ENCODE data around the gene PDZD2. TPM values are rescaled to one million over a fixed set of nuclear protein-coding genes. Genes with fewer than 3 reads are reported as not detected.
"Not testable (repeated sequence)": the region's sequence is repeated elsewhere in the genome, so short reads cannot be mapped to it uniquely, and the experiment has no call there.

Gene PDZD2
- total RNA-seq, 1 donor from 2014 or later, result 2.6 TPM

- no peak overlapping the region for H3K27ac ChIP-seq (ENCODE audit: low read depth, low read length)
- no peaks in the 10 kb centered on the region for H3K9me3 ChIP-seq (ENCODE audit: control insufficient read depth in 3 of 3, low read length in 3 of 3)
- H3K27me3 ChIP-seq (ENCODE audit: control insufficient read depth in 3 of 3, insufficient read depth in 3 of 3, low read length in 3 of 3), result no peaks in the 10 kb centered on the region
- peaks cover 5 to 13% (median 7%) of the 10 kb centered on the region in 3 donors for H3K4me1 ChIP-seq (ENCODE audit: control insufficient read depth in 3 of 3, insufficient read depth in 3 of 3, low read length in 3 of 3)
- no peaks in the 10 kb centered on the region for H3K36me3 ChIP-seq (ENCODE audit: control insufficient read depth in 3 of 3, insufficient read depth in 3 of 3, low read length in 3 of 3)
- H3K9ac ChIP-seq (ENCODE audit: low read depth in 1 of 3, low read length in 3 of 3), result no peak overlapping the region
- no peak overlapping the region for H3K4me3 ChIP-seq (ENCODE audit: low read length in 3 of 3)
Observed at GRCh38 chr5:32013658-32014057, 374.7 kb downstream of the PDZD2 start.

- no peaks in the 10 kb centered on the region for H3K27me3 ChIP-seq (ENCODE audit: control insufficient read depth in 3 of 3, insufficient read depth in 3 of 3, low read length in 3 of 3)
Observed at GRCh38 chr5:32014096-32014745, 375.3 kb downstream of the PDZD2 start.

DNA sequence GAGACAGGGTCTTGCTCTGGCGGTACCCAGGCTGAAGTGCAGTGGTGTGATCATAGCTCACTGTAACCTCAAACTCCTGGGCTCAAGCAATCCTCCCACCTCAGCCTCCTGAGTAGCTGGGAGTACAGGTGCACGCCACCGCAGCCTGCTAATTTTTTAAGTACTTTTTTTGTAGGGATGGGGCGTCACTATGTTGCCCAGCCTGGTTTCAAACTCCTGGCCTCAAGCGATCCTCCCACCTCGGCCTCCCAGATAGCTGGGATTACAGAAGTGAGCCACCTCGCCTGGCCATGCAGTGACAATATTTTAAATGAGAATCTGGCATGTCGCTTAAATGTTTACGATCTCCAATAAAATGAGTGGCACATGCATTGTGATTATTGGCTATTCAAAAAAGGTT is 376.3 kb downstream of the PDZD2 start:
- not testable (repeated sequence) for H3K27me3 ChIP-seq (ENCODE audit: control insufficient read depth in 3 of 3, insufficient read depth in 3 of 3, low read length in 3 of 3); H3K4me3 ChIP-seq (ENCODE audit: low read length in 3 of 3); H3K27ac ChIP-seq (ENCODE audit: low read depth, low read length); H3K9ac ChIP-seq (ENCODE audit: low read depth in 1 of 3, low read length in 3 of 3); H3K36me3 ChIP-seq (ENCODE audit: control insufficient read depth in 3 of 3, insufficient read depth in 3 of 3, low read length in 3 of 3); H3K9me3 ChIP-seq (ENCODE audit: control insufficient read depth in 3 of 3, low read length in 3 of 3)
- H3K4me1 ChIP-seq (ENCODE audit: control insufficient read depth in 3 of 3, insufficient read depth in 3 of 3, low read length in 3 of 3), result peaks cover 5 to 15% (median 7%) of the 10 kb centered on the region in 3 donors

More at GRCh38 chr5:32014096-32014745, 375.3 kb downstream of the PDZD2 start:
- H3K27ac ChIP-seq (ENCODE audit: low read depth, low read length), result no peak overlapping the region
- H3K9me3 ChIP-seq (ENCODE audit: control insufficient read depth in 3 of 3, low read length in 3 of 3), result no peaks in the 10 kb centered on the region
- peaks cover 5 to 15% (median 7%) of the 10 kb centered on the region in 3 donors for H3K4me1 ChIP-seq (ENCODE audit: control insufficient read depth in 3 of 3, insufficient read depth in 3 of 3, low read length in 3 of 3)
- no peaks in the 10 kb centered on the region for H3K36me3 ChIP-seq (ENCODE audit: control insufficient read depth in 3 of 3, insufficient read depth in 3 of 3, low read length in 3 of 3)
- H3K4me3 ChIP-seq (ENCODE audit: low read length in 3 of 3), result no peak overlapping the region
- H3K9ac ChIP-seq (ENCODE audit: low read depth in 1 of 3, low read length in 3 of 3), result no peak overlapping the region

DNA sequence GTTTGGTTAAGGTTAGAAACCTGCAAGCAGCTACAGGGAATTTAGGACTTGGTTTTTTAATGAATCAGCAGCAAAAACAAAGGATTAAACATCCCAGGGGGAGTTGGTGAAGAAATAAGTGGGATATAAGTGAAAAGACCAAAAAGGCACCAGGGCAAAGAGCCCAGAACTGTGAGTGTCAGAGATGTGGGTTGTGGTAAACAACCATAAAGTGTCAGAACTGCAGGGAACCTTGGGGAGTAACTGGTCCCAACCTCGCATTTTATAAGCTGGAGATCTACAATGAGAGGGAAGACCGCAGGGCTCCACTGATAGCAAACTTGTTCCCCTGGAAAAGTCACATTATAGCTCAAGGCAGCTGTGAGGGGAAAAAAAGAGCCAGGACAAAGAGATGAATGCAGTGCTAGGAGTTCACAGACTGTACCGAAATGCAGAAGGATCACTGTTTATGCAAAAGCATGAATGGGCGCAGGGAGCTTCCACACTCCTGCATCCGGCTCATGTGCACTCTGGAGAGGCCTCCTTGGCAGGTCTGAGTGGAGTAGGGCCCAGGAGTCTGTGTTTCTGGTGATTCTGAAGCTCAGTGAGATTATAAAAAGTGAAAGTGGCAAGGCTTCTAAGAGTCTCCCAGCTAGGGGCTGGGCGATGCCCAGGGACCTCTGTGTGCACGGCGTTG is 378.9 kb downstream of the PDZD2 start:
- Histone ChIP-seq H3K4me1 (ENCODE audit: control insufficient read depth in 3 of 3, insufficient read depth in 3 of 3, low read length in 3 of 3) (peaks cover 7 to 15% (median 7%) of the 10 kb centered on the region in 3 donors), H3K4me3 (ENCODE audit: low read length in 3 of 3) (peak overlapping the region in 1 of 3 donors; percentile 22), H3K9me3 (ENCODE audit: control insufficient read depth in 3 of 3, low read length in 3 of 3) (no peaks in the 10 kb centered on the region), H3K9ac (ENCODE audit: low read depth in 1 of 3, low read length in 3 of 3) (peak overlapping the region in 1 of 3 donors; percentile 40), H3K36me3 (ENCODE audit: control insufficient read depth in 3 of 3, insufficient read depth in 3 of 3, low read length in 3 of 3) (no peaks in the 10 kb centered on the region), H3K27me3 (ENCODE audit: control insufficient read depth in 3 of 3, insufficient read depth in 3 of 3, low read length in 3 of 3) (peaks cover 0 to 3% (median 0%) of the 10 kb centered on the region in 3 donors), H3K27ac (ENCODE audit: low read depth, low read length) (no peak overlapping the region)

DNA sequence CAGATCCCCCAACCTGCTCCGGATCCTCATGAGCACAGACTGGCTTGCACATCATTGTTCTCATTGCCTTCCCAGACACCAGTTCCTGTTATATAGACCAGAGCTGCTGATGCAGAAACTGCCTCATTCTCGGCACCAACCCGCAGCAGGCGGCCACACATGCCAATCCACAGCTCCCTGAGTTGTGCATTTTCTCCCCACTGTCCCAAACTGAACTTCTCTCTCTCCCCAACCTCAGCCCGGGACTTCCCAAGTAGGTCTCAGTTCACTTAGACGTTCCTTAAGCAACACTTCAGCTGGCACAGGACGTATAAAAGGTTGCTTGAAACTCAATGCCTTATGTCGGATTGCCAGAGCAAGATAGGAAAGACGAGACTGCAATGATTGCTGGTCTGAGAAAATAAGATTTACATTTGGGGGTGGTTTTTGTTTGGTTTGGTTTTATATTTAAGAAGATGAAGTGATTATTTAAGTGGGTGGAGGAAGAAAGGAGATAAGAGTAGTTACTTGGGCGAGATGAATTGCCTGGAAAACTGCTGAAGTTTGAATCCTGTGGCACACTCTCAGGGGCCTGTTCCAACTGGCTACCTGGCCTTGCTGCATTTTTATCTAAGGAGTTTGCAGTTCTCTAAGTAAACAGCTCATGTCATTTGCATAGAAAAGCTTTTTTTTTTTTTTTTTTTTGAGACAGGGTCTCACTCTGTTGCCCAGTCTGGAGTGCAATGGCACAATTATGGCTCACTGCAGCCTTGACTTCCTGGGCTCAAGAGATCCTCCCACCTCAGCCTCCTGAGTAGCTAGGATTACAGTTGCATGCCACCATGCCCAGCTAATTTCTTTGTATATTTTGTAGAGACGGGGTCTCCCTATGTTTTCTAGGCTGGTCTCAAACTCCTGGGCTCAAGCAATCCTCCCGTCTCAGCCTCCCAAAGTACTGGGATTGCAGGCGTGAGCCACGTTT is 379.8 kb downstream of the PDZD2 start:
- Histone ChIP-seq H3K9ac (ENCODE audit: low read depth in 1 of 3, low read length in 3 of 3) (no peak overlapping the region), H3K4me1 (ENCODE audit: control insufficient read depth in 3 of 3, insufficient read depth in 3 of 3, low read length in 3 of 3) (peaks cover 7 to 15% (median 7%) of the 10 kb centered on the region in 3 donors), H3K4me3 (ENCODE audit: low read length in 3 of 3) (peak overlapping the region in 2 of 3 donors; percentile 22 to 27), H3K36me3 (ENCODE audit: control insufficient read depth in 3 of 3, insufficient read depth in 3 of 3, low read length in 3 of 3) (no peaks in the 10 kb centered on the region), H3K27ac (ENCODE audit: low read depth, low read length) (no peak overlapping the region), H3K9me3 (ENCODE audit: control insufficient read depth in 3 of 3, low read length in 3 of 3) (no peaks in the 10 kb centered on the region), H3K27me3 (ENCODE audit: control insufficient read depth in 3 of 3, insufficient read depth in 3 of 3, low read length in 3 of 3) (peaks cover 0 to 3% (median 0%) of the 10 kb centered on the region in 3 donors)

GRCh38 chr5:32020271-32020670 is 381.3 kb downstream of the PDZD2 start:
- Histone ChIP-seq H3K36me3 (ENCODE audit: control insufficient read depth in 3 of 3, insufficient read depth in 3 of 3, low read length in 3 of 3) (no peaks in the 10 kb centered on the region), H3K27me3 (ENCODE audit: control insufficient read depth in 3 of 3, insufficient read depth in 3 of 3, low read length in 3 of 3) (peaks cover 0 to 3% (median 0%) of the 10 kb centered on the region in 3 donors), H3K9me3 (ENCODE audit: control insufficient read depth in 3 of 3, low read length in 3 of 3) (no peaks in the 10 kb centered on the region), H3K4me1 (ENCODE audit: control insufficient read depth in 3 of 3, insufficient read depth in 3 of 3, low read length in 3 of 3) (peaks cover 7 to 15% (median 7%) of the 10 kb centered on the region in 3 donors), H3K27ac (ENCODE audit: low read depth, low read length) (no peak overlapping the region), H3K9ac (ENCODE audit: low read depth in 1 of 3, low read length in 3 of 3) (no peak overlapping the region), H3K4me3 (ENCODE audit: low read length in 3 of 3) (no peak overlapping the region)

DNA sequence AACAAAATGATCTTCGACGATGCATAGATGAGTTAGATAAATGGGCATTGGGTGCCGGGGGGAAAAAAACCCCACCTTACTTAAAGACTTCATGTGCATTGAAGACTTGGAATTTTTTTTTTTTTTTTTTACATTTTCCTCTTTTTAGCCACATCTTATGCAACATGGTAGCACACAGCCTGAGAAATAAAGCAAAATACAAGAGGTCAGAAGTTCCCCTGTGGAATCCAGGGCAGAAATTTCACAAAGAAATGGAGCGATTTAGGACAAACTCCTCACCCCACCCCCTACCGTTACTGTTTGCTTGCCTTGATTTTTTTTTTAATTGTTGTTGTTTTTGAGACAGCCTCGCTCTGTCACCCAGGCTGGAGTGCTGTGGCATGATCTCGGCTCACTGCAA is 382.0 kb downstream of the PDZD2 start:
- no peak overlapping the region for H3K27ac ChIP-seq (ENCODE audit: low read depth, low read length)
- no peak overlapping the region for H3K4me3 ChIP-seq (ENCODE audit: low read length in 3 of 3)
- peaks cover 7 to 15% (median 7%) of the 10 kb centered on the region in 3 donors for H3K4me1 ChIP-seq (ENCODE audit: control insufficient read depth in 3 of 3, insufficient read depth in 3 of 3, low read length in 3 of 3)
- H3K27me3 ChIP-seq (ENCODE audit: control insufficient read depth in 3 of 3, insufficient read depth in 3 of 3, low read length in 3 of 3), result peaks cover 0 to 3% (median 0%) of the 10 kb centered on the region in 3 donors
- H3K9ac ChIP-seq (ENCODE audit: low read depth in 1 of 3, low read length in 3 of 3), result no peak overlapping the region
- no peaks in the 10 kb centered on the region for H3K9me3 ChIP-seq (ENCODE audit: control insufficient read depth in 3 of 3, low read length in 3 of 3)
- no peaks in the 10 kb centered on the region for H3K36me3 ChIP-seq (ENCODE audit: control insufficient read depth in 3 of 3, insufficient read depth in 3 of 3, low read length in 3 of 3)

GRCh38 chr5:32021771-32022170 is 382.8 kb downstream of the PDZD2 start:
- H3K27me3 ChIP-seq (ENCODE audit: control insufficient read depth in 3 of 3, insufficient read depth in 3 of 3, low read length in 3 of 3), result peaks cover 0 to 3% (median 0%) of the 10 kb centered on the region in 3 donors
- no peak overlapping the region for H3K9ac ChIP-seq (ENCODE audit: low read depth in 1 of 3, low read length in 3 of 3)
- peaks cover 10 to 20% (median 10%) of the 10 kb centered on the region in 3 donors for H3K4me1 ChIP-seq (ENCODE audit: control insufficient read depth in 3 of 3, insufficient read depth in 3 of 3, low read length in 3 of 3)
- H3K27ac ChIP-seq (ENCODE audit: low read depth, low read length), result no peak overlapping the region
- H3K36me3 ChIP-seq (ENCODE audit: control insufficient read depth in 3 of 3, insufficient read depth in 3 of 3, low read length in 3 of 3), result no peaks in the 10 kb centered on the region
- H3K4me3 ChIP-seq (ENCODE audit: low read length in 3 of 3), result no peak overlapping the region
- no peaks in the 10 kb centered on the region for H3K9me3 ChIP-seq (ENCODE audit: control insufficient read depth in 3 of 3, low read length in 3 of 3)

DNA sequence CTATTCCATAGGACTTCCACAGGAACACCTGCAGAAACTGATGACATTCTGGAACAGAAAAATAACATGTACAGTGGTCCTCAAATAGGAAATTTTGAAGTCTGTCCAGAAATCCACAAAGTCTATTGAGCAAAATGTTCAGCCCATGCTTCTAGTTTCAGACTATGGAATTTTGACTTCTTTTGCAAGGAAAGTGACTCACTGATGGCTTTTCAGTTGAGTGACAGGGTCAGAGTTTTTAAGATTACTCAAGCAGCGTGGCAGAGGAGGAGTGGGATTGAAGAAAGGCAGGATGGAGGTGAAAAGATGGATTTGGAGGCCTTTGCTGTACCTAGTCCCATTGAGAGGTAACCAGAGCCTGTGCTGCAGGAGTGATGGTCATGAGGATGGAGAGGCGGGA is 383.7 kb downstream of the PDZD2 start:
- Histone ChIP-seq H3K36me3 (ENCODE audit: control insufficient read depth in 3 of 3, insufficient read depth in 3 of 3, low read length in 3 of 3) (no peaks in the 10 kb centered on the region), H3K4me3 (ENCODE audit: low read length in 3 of 3) (no peak overlapping the region), H3K9ac (ENCODE audit: low read depth in 1 of 3, low read length in 3 of 3) (no peak overlapping the region), H3K4me1 (ENCODE audit: control insufficient read depth in 3 of 3, insufficient read depth in 3 of 3, low read length in 3 of 3) (peaks cover 16 to 23% (median 17%) of the 10 kb centered on the region in 3 donors), H3K9me3 (ENCODE audit: control insufficient read depth in 3 of 3, low read length in 3 of 3) (no peaks in the 10 kb centered on the region), H3K27ac (ENCODE audit: low read depth, low read length) (no peak overlapping the region), H3K27me3 (ENCODE audit: control insufficient read depth in 3 of 3, insufficient read depth in 3 of 3, low read length in 3 of 3) (peaks cover 0 to 3% (median 0%) of the 10 kb centered on the region in 3 donors)

Measured in skeletal muscle tissue (tissue), 4 donors.